GM19438 (cell line): ENCODE measurements around the gene STRN3.

ENCODE experiments used
- ATAC-seq: cut with Tn5 transposase; IDR thresholded peaks from one replicate; pipeline ENCODE4 v1.9.1; 2021; ENCODE audit warnings: low read depth; ENCODE audit not compliant: unreplicated experiment

STRN3 gene

GRCh38 chr14:30876692-30877091, 149.5 kb downstream of the STRN3 start:
- no peak for ATAC-seq

GRCh38 chr14:30875788-30876053, 150.5 kb downstream of the STRN3 start:
- no peak for ATAC-seq

GRCh38 chr14:30874999-30875787, 151.0 kb downstream of the STRN3 start:
- peak; percentile 31 for ATAC-seq

GRCh38 chr14:30874120-30874998, 151.8 kb downstream of the STRN3 start, which contains the start of gene COCH:
Gene COCH, plus strand, starts transcription at chr14:30874559. Its CDS starts 380 bp downstream, at chr14:30874939.
- ATAC-seq = peak; percentile 71

GRCh38 chr14:30873308-30874119, 152.7 kb downstream of the STRN3 start:
- ATAC-seq = no peak

- no peak for ATAC-seq
These were observed 153.6 kb downstream of the STRN3 start for GRCh38 chr14:30872602-30873001.

- ATAC-seq = no peak
These were observed 156.5 kb downstream of the STRN3 start for GRCh38 chr14:30869551-30870155.

- no peak for ATAC-seq
These were observed 157.4 kb downstream of the STRN3 start for GRCh38 chr14:30868736-30869135.

- ATAC-seq = no peak
These were observed 161.2 kb downstream of the STRN3 start for GRCh38 chr14:30864934-30865333.

- no peak for ATAC-seq
These were observed 165.0 kb downstream of the STRN3 start for GRCh38 chr14:30861200-30861599.

GRCh38 chr14:30855345-30856037, 170.7 kb downstream of the STRN3 start:
- peak; percentile 50 for ATAC-seq

- ATAC-seq = no peak
These were observed 171.7 kb downstream of the STRN3 start for GRCh38 chr14:30854492-30854891.

GRCh38 chr14:30853946-30854345, 172.2 kb downstream of the STRN3 start:
- ATAC-seq = no peak

GRCh38 chr14:30849983-30850382, 176.2 kb downstream of the STRN3 start:
- ATAC-seq = no peak

- ATAC-seq = peak; percentile 92
These were observed 176.8 kb downstream of the STRN3 start for GRCh38 chr14:30849354-30849753.

- ATAC-seq = no peak
These were observed 177.5 kb downstream of the STRN3 start for GRCh38 chr14:30848449-30849240.
